ENCODE measurements around the gene GON7.

Gene GON7

DNA sequence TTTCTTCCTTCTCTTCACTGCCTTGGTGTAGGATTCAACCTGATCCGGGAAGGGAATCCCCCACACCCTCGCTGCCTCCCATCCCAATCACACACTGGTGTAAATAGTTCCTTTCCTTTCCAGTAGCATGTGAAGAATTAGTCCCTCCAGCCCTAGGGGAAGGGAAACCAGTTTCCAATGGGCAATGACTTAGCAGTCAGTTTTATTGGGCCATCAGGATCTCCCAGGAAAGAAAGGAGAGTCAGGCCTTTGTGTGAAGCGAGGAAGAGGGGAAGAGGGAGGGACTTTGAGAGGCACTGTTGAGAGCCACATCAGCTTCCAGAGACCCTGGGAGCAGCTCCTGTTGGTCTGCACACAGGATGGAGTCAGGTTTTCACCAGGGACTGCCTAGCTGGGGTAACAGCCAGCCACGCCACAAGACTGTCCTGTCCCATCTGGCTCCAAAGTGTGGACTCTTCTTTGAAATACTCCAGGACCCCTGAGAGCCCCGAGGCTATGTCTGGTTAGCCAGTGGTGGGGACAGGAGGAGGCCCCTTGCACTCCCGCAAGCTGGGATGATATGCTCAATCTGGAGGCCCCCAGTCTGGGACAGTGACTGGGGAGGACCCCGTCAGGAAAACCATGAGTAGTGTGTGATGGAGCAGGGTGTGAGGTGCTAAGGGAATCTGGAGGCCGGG is 50.0 kb downstream of the GON7 start:
- Histone ChIP-seq H3K4me1 (no peaks in the 10 kb centered on the region), H2AFZ (no peak overlapping the region), H3K9ac (no peak overlapping the region), H3K27me3 (ENCODE audit: control insufficient read depth, insufficient read depth, low read length) (no peaks in the 10 kb centered on the region), H3K4me3 (ENCODE audit: low read depth, low read length) (no peak overlapping the region), H3K4me2 (ENCODE audit: low read length) (no peak overlapping the region), H3K36me3 (ENCODE audit: control insufficient read depth, insufficient read depth, low read length) (no peaks in the 10 kb centered on the region), H3K9me3 (ENCODE audit: control insufficient read depth, low read length) (no peaks in the 10 kb centered on the region), H3K79me2 (no peaks in the 10 kb centered on the region), H3K27ac (no peak overlapping the region)
- no peak for TF ChIP-seq CTCF (IDR thresholded peaks at IDR 0.05)

GRCh38 chr14:93155667-93156066 is 51.2 kb downstream of the GON7 start:
- no peak for TF ChIP-seq CTCF (IDR thresholded peaks at IDR 0.05)
- no peaks in the 10 kb centered on the region for H3K4me1 ChIP-seq

GRCh38 chr14:93153121-93153520 is 53.7 kb downstream of the GON7 start:
- no peak for TF ChIP-seq CTCF (IDR thresholded peaks at IDR 0.05)
- H3K4me1 ChIP-seq = no peaks in the 10 kb centered on the region
- no peak overlapping the region for H3K4me2 ChIP-seq (ENCODE audit: low read length)
- H3K9ac ChIP-seq = no peak overlapping the region
- H3K9me3 ChIP-seq (ENCODE audit: control insufficient read depth, low read length) = no peaks in the 10 kb centered on the region
- no peak overlapping the region for H3K4me3 ChIP-seq (ENCODE audit: low read depth, low read length)
- H3K27ac ChIP-seq = no peak overlapping the region
- no peaks in the 10 kb centered on the region for H3K27me3 ChIP-seq (ENCODE audit: control insufficient read depth, insufficient read depth, low read length)
- H3K79me2 ChIP-seq = no peaks in the 10 kb centered on the region
- no peaks in the 10 kb centered on the region for H3K36me3 ChIP-seq (ENCODE audit: control insufficient read depth, insufficient read depth, low read length)
- H2AFZ ChIP-seq = no peak overlapping the region

More at GRCh38 chr14:93155667-93156066, 51.2 kb downstream of the GON7 start:
- Histone ChIP-seq H3K27ac (no peak overlapping the region), H3K9me3 (ENCODE audit: control insufficient read depth, low read length) (no peaks in the 10 kb centered on the region), H3K79me2 (no peaks in the 10 kb centered on the region), H3K9ac (no peak overlapping the region), H3K27me3 (ENCODE audit: control insufficient read depth, insufficient read depth, low read length) (no peaks in the 10 kb centered on the region), H3K4me3 (ENCODE audit: low read depth, low read length) (no peak overlapping the region), H3K36me3 (ENCODE audit: control insufficient read depth, insufficient read depth, low read length) (no peaks in the 10 kb centered on the region), H3K4me2 (ENCODE audit: low read length) (no peak overlapping the region), H2AFZ (no peak overlapping the region)

Data from parathyroid adenoma (tissue), 2 donors.